ENCODE results near the gene GPR25.

GPR25 gene

DNA sequence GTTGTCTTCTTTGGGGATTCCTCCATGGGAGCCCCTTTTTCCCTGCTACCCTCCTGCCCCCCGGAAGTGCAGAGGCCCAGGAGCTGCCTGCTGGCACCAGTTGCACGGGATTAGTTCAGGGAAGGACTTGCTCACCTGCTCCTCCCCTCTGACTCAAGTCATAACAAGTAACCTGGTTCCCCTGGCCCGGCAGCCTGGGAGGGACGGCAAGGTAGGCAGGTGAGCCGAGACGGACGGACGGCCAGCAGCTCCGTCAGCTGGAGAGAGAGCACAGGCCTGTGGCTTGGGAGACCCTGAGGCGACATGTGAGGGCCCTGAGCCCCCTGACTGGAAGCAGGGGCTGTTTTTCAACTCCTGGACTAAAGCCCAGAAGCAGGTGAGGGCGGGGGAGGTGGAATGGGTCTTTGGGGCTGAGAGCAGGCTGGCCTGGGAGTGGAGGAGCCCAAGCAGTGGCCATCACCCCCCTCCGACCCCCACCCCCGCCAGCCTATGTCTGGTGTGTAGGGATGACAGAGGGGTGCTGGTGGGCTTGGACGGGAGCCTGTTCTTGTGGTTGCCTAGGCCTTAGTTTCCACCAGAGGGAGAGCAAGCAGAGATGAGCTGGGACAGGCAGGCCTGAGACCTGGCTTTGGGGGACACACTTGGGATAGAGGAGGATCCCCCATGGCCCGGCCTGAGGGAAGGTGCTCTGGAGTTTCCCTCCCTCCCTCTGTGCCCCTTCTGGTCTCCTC lies 22.1 kb downstream of the GPR25 start, which contains the start of gene INAVA:
INAVA (plus strand) TSS at position 189 of the 731 bp plus-strand sequence. CDS start 3,501 bp downstream, outside the sequence.
- no peak for DNase-seq (ENCODE audit: low read depth in 2 of 2)

DNA sequence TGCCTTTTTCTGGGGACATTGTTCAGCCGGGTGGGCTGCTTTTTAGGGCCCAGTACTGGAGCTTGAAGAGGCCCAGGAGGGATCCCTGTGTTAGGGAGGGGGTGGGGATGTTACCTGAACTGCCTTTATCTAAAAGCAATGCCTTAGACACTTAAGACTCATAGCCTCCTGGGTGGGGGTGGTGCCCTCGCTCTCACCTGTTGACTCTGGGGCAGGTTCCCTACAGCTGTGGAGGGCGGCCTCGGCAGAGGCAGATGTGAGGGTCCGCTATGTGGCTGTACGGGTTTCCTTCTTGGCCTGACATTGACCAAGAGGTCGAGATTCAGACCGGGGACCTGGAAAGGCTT lies 22.6 kb downstream of the GPR25 start:
- DNase-seq (ENCODE audit: low read depth in 2 of 2), result no peak

DNA sequence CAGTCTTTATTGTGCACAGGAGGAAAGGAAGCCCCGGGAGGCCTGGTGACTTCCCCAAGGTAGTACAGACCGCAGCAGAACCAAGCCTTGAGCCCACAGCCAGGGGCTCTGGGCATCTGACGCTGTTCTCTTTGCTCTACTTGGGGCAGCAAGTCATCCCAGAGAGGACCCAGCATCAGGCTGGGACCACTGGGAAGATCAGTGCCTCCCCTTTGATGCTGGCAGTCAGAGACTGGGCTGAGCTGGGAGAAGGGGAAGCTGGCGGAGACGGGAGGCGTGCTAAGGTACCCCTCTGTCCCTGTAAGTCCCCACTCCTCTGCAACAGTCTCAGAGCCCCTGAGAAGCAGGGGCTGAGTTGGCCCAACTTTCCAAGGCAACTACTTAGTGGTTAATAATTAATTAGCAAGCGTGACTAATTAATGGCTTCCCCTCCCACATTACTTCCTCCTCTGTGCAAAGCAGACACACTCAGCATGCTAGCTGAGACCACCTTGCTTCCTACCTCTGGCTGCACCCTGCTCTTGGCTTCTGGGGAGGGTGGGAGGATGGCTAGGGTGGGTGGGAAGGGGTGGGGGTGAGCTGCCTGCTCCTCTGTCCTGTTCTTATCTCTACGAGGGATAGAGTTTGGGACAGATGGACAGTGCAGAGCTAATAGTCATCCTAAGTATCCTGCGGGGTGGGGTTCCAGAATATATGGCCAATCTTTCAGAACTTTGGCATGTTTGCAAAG lies 23.2 kb downstream of the GPR25 start:
- no peak for DNase-seq (ENCODE audit: low read depth in 2 of 2)

DNA sequence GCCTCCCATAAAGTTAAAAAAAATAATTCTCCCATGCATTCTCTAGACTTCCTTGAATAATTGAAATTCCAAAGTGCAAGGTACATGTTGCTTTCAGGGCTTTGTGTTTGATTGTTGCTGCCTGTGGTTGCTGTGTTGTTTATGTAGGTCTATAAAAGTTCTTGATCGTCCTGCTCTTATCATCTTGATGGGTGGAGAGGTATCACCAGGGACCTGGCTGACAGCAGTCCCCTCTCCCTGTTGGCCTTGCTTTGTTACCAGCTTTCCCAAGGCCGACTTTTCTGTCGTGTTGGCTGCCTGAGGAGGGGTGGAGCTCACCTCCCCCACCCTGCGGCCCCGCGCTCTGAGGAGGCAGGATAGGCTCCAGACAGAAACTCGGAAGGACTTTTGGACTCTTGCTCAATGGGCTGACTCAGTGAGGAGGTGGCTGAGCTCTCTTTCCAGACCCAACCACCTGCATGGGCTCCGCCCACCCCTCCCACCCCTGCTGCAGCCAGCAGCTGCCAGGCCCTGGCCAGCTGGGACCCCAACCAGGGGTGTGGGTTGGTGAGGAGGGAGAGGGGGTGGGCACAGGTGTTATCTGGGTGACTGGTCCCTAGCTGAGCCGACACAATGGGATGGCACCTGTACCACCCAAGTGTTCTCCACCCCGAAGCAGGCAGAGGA lies 23.9 kb downstream of the GPR25 start:
- DNase-seq (ENCODE audit: low read depth in 2 of 2), result no peak

DNA sequence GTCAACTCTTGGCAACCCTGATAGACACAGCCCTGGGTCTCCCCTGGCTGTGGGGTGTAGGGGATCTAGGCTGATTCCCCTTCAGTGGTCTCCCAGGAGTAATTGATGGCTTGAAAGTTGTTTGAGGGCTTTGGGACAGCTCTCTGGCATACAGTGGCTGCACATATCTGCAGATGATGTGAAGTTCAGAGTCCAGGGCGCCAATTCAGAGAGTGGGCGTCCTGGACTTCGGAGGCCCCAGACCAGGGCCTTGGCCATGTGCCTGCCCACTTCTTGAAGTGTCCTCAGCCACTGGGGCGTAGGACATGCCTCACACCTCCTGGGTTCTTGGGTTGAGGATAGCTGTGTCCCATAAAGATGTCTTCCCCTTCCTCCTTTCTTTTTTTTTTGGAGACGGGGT lies 24.5 kb downstream of the GPR25 start:
- DNase-seq (ENCODE audit: low read depth in 2 of 2), result no peak

DNA sequence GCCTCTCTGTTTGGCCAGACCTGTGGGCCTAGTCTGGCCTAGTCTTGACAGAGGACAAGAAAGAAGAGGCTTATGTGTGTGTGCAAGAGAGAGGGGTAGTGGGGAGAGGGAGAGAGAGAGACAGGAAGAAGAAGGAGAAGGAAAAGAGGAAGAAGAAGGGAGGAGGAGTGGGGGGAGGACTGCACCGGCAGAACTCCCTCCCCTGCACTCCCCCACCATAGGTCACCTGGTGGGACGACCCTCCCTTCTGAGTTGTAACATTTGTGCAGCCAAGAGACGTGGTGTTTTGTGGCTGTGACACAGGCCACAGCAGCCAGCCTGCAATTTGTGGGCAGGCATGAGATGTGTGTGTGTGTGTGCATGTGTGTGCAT lies 26.2 kb downstream of the GPR25 start:
- DNase-seq (ENCODE audit: low read depth in 2 of 2), result no peak

DNA sequence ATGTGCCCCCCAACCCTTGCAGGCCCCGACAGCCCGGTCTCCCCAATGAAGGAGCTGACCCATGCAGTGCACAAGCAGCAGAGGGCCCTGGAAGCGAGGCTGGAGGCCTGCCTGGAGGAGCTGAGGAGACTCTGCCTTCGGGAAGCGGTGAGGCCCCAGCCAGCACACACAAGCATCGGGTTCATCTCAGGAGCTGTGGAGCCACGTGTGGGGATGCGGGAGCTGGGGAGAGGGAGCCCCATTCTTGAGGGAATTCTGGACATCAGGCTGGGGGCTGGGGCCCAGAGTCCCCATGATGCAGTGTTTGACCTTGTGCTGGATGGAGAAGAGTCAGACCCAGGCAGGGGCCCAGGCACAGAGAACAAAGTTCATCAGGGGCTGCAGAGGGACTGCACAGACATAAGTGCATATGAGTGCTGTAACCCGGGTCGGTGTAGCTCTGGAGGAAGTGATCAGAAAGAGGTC lies 26.7 kb downstream of the GPR25 start:
- no peak for DNase-seq (ENCODE audit: low read depth in 2 of 2)

DNA sequence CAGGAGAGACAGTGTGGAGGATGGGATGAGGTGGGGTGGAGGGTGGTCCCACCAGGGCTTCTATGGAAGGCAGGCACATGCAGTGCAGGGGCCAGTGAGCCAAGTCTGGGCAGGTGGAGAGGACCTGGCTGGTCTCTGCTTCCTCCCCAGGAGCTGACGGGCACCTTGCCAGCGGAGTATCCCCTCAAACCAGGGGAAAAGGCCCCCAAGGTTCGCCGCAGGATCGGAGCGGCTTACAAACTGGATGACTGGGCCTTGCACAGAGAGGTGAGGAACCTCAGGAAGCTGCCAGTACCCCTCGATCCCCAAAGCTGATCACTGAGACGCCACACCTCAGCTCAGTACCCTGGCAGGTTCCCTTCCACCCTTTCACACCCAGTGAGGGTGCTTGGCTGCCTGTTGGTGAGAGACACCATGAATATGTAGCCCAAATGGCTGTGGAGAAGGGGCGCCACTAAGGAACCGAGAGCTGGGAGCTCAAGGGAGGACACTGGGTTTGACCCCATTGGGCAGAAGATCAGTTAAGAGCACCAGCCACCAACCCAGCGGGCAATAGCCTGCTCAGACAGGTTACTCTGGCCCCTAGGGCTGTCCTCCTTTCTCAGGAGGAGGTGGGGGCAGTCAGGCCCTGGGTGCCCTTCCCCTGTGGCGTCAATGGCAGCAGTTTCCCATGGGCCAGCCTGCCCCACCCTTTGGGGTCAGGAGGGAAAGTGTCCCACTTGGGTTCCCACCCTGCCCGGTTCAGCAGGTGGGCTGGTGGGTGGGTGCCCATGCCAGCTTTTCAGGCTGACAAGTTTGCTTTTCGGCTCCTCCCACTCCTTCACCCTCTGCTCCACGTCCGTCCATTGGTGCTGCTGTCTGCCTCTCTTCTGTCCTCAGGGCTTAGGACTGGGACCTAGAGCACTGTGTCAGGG lies 27.4 kb downstream of the GPR25 start:
- DNase-seq (ENCODE audit: low read depth in 2 of 2), result no peak

DNA sequence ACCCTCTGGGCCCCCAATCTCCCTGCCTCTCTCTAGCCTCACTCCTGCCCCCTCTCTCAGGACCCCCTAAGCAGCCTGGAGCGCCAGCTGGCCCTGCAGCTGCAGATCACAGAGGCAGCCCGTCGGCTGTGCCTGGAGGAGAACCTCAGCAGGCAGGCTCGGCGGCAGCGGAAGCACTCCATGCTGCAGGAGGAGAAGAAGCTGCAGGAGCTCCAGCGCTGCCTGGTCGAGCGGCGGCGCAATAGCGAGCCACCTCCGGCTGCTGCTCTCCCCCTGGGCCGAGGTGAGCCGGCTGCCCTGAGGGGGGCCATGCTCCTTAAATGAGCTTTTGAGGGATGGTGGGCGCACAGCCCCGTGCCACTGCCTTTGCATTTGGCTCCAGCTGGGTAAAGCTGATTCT lies 28.1 kb downstream of the GPR25 start:
- DNase-seq (ENCODE audit: low read depth in 2 of 2), result no peak

DNA sequence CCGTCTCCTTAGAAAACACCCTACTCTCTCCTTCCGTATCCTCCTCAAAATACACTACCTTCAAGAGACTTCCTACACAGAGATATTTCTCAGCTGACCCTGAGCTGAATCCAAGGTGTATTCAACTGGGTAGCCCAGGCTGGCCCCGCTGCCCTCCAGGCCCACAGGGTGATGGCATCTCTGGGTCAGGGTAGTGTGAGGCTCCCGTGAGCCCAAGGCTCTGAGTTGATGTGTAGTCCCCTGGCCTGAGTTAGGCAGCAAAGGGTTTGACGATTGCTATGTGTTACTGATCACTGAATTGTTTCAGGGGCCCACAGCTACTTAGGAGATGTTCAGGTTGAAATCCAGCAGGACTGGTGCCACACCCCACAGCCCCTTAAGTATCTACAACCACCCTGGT lies 28.6 kb downstream of the GPR25 start:
- DNase-seq (ENCODE audit: low read depth in 2 of 2), result no peak

DNA sequence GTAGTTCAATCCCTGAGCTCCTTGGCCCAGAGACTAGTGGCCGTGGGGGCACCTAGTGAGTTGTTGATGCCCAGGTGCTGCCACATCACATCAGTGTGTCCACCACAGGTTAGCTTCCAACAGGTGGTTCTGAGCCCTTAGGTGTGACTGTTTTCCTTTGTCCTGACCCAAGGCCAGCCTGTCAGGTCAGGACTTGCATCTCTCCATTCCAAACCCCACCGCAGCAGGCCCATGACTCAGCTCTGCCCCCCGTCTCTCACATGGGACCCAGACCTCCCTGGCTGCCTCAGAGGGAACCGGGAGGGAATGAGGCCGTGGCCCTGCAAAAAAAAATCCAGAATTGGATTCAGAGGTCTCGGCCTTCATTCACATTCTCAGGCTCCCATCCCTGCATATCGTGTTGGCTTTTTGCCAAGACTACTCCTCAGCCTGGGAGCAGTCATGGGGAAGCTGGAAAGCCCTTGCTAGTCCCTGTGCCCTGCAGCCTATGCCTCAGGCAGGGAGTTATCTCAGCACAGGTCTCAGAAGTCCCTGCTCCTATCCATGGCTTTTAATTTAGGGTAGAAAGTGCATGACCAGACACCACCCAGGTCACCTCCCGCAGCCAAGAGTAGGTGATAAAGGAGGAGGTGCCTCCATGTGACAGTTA lies 29.1 kb downstream of the GPR25 start:
- DNase-seq (ENCODE audit: low read depth in 2 of 2), result no peak

DNA sequence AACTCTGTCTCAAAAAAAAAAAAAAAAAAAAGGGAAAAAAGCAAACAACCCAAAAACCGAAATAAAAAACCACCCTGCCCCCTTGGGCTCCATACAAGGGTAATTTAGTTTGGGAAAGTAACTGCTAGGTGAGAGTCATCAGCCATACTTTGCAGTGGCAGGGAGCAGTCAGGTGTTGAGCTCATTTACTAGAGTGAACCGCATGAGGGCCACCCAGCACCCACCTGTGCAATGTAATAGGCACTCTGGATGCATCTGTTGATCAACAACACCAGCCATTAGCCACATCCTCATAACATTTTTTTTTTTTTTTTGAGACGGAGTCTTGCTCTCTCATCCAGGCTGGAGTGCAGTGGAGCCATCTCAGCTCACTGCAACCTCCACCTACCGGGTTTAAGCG lies 31.0 kb downstream of the GPR25 start:
- DNase-seq (ENCODE audit: low read depth in 2 of 2), result no peak

DNA sequence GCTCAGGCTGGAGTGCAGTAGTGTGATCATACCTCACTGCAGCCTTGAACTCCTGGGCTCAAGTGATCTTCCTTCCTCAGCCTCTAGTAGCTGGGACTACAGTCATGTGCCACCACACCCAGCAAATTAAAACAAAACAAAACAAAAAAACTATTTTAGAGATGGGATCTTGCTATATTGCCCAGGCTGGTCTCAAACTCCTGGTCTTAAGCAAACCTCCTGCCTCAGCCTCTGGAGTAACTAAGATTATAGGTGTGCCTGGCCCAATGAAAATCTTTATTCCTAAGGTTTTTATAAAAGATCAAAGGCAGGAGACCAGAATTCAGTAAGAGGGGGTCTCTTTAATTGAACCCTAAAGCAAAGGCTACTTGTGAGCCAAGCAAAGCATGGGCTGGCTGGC lies 32.0 kb downstream of the GPR25 start:
- DNase-seq (ENCODE audit: low read depth in 2 of 2), result no peak

DNA sequence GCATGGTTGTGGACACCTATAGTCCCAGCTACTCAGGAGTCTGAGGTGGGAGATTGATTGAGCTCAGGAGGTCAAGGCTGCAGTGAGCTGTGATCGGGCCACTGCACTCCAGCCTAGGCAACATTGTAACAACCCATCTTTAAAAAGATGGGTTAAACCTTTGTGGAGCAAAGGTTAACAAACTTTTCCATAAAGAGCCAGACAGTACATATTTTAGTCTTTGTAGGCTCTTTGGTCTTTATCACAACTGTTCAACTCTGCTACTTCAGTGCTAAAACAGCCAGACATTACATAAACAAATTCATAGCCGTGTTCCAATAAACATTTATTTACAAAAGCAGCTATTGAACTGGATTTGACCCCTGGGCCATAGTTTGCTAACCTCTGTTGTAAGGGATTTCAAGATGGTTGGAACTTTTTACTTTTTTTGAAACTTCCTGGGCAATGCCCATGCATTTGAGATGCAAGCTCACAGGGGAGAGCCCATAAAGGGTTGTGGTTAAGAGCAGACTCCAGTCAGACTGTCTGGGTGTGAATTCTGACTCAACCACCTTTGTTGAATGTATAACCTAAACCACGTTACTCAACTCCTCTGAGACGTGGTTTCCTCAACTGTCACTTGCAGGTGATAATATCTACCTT lies 32.8 kb downstream of the GPR25 start:
- DNase-seq (ENCODE audit: low read depth in 2 of 2), result peak in 1 of 2 donors; percentile 8

DNA sequence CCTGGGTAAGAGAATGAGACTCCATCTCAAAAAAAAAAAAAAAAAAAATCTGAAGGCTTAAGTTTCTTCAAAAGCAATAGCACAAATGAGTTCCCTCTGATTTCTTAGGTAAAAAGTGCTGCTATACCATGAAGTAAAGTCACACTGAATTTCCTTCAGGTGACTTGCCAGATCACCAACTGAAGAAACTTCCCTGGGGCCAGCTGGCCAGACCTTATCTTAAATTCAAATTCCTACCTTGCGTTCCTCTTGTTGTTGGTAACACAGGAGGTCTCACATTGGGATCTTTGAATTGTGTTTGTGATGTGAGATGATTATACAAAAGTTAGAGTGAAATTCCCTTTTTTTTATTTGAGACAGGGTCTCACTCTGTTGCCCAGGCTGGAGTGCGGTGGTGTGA lies 33.7 kb downstream of the GPR25 start:
- no peak for DNase-seq (ENCODE audit: low read depth in 2 of 2)

DNA sequence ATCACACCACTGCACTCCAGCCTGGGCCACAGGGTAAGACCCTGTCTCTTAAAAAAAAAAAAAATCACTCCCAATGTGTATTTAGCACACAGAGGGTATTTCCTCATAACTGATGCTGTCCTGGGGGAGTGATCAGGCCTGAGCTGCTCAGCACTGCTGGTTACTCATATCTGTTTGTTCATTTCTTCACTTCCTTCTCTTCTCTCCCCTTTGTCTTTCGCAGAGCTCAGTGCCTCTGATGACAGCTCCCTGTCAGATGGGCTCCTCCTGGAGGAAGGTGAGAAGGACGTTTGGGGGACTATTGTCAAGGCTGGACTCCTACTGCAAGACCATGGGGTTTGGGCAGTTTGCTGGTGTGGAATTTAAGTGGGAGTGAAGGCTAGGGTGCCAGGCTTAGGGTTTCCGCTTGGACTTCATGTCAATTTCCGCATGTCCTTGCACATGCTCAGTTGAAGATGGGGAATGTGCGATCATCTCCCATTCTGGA lies 34.9 kb downstream of the GPR25 start:
- DNase-seq (ENCODE audit: low read depth in 2 of 2), result no peak

DNA sequence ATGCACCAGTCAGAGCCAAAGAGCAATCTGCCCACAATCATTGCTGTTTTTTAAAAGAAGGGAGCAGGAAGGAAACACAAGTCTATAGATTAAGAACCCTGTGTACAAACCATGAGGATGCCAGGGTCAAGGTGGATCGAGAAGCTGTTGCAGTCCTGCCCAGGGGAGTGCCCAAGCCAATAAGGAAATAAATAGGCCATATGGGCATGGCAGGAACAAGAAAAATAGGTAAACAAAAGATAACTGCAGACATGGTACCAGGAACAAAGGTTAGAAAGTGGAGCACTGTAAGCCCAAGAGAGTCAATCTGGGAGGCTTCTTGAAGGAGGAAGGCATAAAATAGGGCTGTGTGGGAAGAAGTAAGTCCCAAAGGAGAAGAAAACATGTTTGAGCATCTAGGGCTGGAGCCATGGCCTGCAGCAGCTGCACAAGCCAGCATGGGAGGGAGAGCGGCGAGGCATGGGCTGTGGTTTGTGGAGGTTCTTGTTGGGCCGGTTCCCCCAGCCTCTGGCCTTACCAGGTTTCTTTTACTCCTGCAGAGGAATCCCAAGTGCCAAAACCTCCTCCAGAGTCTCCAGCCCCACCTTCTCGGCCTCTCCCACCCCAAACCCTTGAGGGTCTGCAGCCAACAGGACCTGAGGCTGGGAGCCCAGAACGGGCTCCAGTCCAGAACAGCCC lies 35.5 kb downstream of the GPR25 start:
- no peak for DNase-seq (ENCODE audit: low read depth in 2 of 2)

DNA sequence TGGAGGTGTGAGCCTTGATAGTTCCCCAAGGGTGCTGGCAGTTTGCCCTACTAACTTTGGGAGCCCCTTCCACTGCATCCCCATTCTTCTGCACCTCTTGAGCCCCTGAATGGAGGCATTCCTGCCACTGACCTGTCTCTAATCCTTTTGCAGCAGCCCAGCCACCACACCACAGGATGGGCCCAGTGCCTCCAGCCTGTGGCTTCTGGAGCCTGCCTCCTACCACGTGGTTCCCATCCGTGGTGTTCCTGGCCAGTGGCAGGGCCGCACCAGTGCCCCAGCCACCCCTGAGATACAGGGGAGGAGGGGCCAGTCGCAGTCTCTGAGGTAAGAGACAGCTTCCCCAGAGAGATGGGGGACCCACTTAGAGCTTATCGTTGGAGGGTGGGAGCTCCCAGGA lies 36.3 kb downstream of the GPR25 start:
- no peak for DNase-seq (ENCODE audit: low read depth in 2 of 2)

DNA sequence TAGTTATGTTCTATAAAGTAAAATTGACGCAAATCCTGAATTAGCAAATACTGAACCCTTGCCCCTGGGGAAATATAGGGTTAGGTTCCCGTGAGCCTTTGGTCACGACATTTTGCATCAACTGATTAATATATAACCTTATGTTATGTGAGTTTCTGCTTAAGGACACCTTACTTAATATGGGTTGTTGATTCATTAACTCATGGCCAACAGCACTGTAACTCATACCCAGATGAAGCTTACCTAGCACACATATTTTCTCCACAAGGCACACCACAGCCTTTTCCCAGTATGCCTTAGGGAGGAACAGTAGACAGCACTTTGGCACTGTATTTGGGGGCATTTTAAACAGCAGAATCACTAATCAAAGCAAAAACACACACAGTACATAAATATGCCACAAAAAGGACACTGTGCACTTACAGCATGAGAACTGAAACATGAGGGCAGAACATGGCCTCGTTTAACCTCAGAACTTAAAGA lies 37.0 kb downstream of the GPR25 start:
- no peak for DNase-seq (ENCODE audit: low read depth in 2 of 2)

DNA sequence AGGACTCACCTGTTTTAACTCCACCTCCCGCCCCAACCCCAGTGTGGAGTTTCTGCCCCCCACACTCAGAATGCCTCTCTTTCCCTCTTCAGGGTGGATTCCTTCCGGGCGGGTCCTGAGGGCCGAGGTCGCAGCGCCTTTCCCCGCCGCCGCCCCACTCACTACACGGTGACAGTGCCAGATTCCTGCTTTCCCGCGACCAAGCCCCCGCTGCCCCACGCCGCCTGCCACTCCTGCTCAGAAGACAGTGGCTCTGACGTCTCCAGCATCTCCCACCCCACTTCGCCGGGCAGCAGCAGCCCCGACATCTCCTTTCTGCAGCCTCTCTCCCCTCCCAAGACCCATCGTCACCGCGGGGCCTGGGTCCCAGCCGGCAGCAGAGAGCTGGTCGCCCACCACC lies 38.6 kb downstream of the GPR25 start:
- no peak for DNase-seq (ENCODE audit: low read depth in 2 of 2)
